ENCODE results near the gene FAP. TPM values are rescaled to one million over a fixed set of nuclear protein-coding genes. Genes with fewer than 3 reads are reported as not detected.

The FAP gene
- total RNA-seq, 1 experiment from 2014 or later = not detected

DNA sequence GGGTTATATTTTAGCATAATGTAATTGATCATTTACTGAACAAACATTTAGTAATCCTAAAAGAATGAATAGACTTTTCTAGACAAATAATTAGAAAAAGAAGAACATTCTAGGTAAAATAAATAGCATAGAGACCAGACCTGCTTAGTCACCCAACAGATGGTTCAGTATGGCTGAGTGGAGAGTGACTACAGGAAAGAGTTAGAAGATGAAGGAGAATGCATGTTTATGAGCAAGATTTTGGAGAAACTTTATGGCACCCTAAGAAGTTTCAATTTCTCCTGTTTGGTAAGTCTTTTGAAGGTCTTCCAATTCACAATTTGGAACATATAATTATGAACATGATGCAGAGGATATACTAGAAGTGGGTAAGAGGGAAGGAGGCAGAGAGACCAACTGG, 32.9 kb downstream of the FAP start:
- H3K4me3 ChIP-seq = no peak overlapping the region
- no peaks in the 10 kb centered on the region for H3F3A ChIP-seq (ENCODE audit: insufficient read depth, low read depth)
- intact Hi-C loops (cut with micrococcal nuclease; ENCODE audit: unreplicated experiment) = no loop called here
- no peaks in the 10 kb centered on the region for H3K79me2 ChIP-seq (ENCODE audit: low read depth)
- no peaks in the 10 kb centered on the region for H3K4me1 ChIP-seq (replicated peaks; ENCODE audit: insufficient read depth)
- POLR2A ChIA-PET (ENCODE audit: unreplicated experiment) = no interaction called here
- no peaks in the 10 kb centered on the region for H3K9me2 ChIP-seq (ENCODE audit: insufficient read depth)
- no peak overlapping the region for H3K27ac ChIP-seq
- H4K20me1 ChIP-seq (ENCODE audit: insufficient read depth) = no peaks in the 10 kb centered on the region
- no peaks in the 10 kb centered on the region for H3K9me3 ChIP-seq (ENCODE audit: insufficient read depth, low read depth)
- no TSS peak for BruUV-seq (replicated peaks)
- H2AFZ ChIP-seq = no peak overlapping the region
- TF ChIP-seq EZH2 (IDR thresholded peaks at IDR 0.05; ENCODE audit: low read depth) = no peak
- TF ChIP-seq, protein P1, sequence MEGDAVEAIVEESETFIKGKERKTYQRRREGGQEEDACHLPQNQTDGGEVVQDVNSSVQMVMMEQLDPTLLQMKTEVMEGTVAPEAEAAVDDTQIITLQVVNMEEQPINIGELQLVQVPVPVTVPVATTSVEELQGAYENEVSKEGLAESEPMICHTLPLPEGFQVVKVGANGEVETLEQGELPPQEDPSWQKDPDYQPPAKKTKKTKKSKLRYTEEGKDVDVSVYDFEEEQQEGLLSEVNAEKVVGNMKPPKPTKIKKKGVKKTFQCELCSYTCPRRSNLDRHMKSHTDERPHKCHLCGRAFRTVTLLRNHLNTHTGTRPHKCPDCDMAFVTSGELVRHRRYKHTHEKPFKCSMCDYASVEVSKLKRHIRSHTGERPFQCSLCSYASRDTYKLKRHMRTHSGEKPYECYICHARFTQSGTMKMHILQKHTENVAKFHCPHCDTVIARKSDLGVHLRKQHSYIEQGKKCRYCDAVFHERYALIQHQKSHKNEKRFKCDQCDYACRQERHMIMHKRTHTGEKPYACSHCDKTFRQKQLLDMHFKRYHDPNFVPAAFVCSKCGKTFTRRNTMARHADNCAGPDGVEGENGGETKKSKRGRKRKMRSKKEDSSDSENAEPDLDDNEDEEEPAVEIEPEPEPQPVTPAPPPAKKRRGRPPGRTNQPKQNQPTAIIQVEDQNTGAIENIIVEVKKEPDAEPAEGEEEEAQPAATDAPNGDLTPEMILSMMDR (conservative IDR thresholded peaks at IDR 0.05) = no peak
- no peaks in the 10 kb centered on the region for H3K27me3 ChIP-seq (ENCODE audit: insufficient read depth, low read depth)
- CTCF ChIA-PET = no interaction called here
- no peaks in the 10 kb centered on the region for H3K36me3 ChIP-seq (ENCODE audit: low read depth)
- DNase-seq = no peak
- no peak overlapping the region for H3K4me2 ChIP-seq

DNA sequence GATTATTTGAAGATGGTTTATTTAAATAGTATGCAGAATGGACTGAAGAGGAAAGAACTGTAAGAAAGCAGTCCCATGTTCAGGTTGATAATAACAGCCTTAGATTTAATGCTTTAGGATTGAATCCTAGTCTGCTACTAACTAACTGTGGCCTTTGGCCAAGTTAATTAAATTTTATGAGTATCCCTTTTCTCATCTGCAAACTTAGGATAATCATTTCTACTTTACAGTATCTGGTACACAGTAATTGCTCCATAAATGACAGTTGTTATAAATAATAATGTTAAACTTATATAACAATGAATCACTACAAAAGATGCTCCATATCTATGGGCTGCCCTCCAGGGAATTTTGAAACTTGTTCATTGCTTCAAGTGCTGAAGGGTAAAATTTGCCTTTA, 41.0 kb downstream of the FAP start:
- H3K79me2 ChIP-seq (ENCODE audit: low read depth) = no peaks in the 10 kb centered on the region
- POLR2A ChIA-PET (ENCODE audit: unreplicated experiment) = no interaction called here
- CTCF ChIA-PET = no interaction called here
- no peak overlapping the region for H3K27ac ChIP-seq
- H3K9me3 ChIP-seq (ENCODE audit: insufficient read depth, low read depth) = no peaks in the 10 kb centered on the region
- no peaks in the 10 kb centered on the region for H4K20me1 ChIP-seq (ENCODE audit: insufficient read depth)
- H3K9me2 ChIP-seq (ENCODE audit: insufficient read depth) = no peaks in the 10 kb centered on the region
- H3K4me3 ChIP-seq = no peak overlapping the region
- no TSS peak for BruUV-seq (replicated peaks)
- TF ChIP-seq, protein P1 (conservative IDR thresholded peaks at IDR 0.05) = no peak
- no peak for TF ChIP-seq EZH2 (IDR thresholded peaks at IDR 0.05; ENCODE audit: low read depth)
- H3K36me3 ChIP-seq (ENCODE audit: low read depth) = no peaks in the 10 kb centered on the region
- intact Hi-C loops (cut with micrococcal nuclease; ENCODE audit: unreplicated experiment) = no loop called here
- H3F3A ChIP-seq (ENCODE audit: insufficient read depth, low read depth) = no peaks in the 10 kb centered on the region
- no peaks in the 10 kb centered on the region for H3K4me1 ChIP-seq (replicated peaks; ENCODE audit: insufficient read depth)
- no peaks in the 10 kb centered on the region for H3K27me3 ChIP-seq (ENCODE audit: insufficient read depth, low read depth)
- H3K4me2 ChIP-seq = no peak overlapping the region
- no peak for DNase-seq
- H2AFZ ChIP-seq = no peak overlapping the region

DNA sequence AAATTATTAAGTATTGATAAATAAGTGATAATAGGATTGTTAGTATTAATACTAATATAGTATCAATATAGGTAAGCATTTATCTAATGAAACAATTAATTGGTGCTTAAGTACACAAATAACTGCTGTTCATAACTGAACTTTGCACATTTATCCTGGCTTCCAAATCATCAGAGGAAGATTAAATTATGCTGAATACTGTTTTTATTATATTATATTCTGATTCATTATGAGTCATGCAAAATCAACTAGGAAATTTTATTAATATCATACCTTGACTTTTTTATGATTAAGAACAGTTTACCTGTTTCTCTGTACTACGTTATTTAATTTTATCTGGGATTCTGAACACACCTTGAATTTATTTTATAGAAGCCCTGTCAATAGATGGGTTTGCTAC, 42.6 kb downstream of the FAP start:
- Histone ChIP-seq H3K27ac (no peak overlapping the region), H4K20me1 (ENCODE audit: insufficient read depth) (no peaks in the 10 kb centered on the region), H3K9me2 (ENCODE audit: insufficient read depth) (no peaks in the 10 kb centered on the region), H3K4me3 (no peak overlapping the region), H3K27me3 (ENCODE audit: insufficient read depth, low read depth) (no peaks in the 10 kb centered on the region), H3K4me1 (replicated peaks; ENCODE audit: insufficient read depth) (no peaks in the 10 kb centered on the region), H3K9me3 (ENCODE audit: insufficient read depth, low read depth) (no peaks in the 10 kb centered on the region), H3F3A (ENCODE audit: insufficient read depth, low read depth) (no peaks in the 10 kb centered on the region), H2AFZ (no peak overlapping the region), H3K4me2 (no peak overlapping the region), H3K36me3 (ENCODE audit: low read depth) (no peaks in the 10 kb centered on the region), H3K79me2 (ENCODE audit: low read depth) (no peaks in the 10 kb centered on the region)
- no peak for DNase-seq
- CTCF ChIA-PET = no interaction called here
- no peak for TF ChIP-seq EZH2 (IDR thresholded peaks at IDR 0.05; ENCODE audit: low read depth)
- TF ChIP-seq, protein P1 (conservative IDR thresholded peaks at IDR 0.05) = no peak
- POLR2A ChIA-PET (ENCODE audit: unreplicated experiment) = no interaction called here
- intact Hi-C loops (cut with micrococcal nuclease; ENCODE audit: unreplicated experiment) = no loop called here
- BruUV-seq (replicated peaks) = no TSS peak

All from PC-9 (cell line).